NCI-H2227 (cell line): ENCODE results near the gene TEPSIN.

Experiments used
- DNase-seq: peaks from one replicate; lab custom pipeline; 2025; ENCODE audit not compliant: unreplicated experiment; lab: John Stamatoyannopoulos, UW

TEPSIN gene

DNA sequence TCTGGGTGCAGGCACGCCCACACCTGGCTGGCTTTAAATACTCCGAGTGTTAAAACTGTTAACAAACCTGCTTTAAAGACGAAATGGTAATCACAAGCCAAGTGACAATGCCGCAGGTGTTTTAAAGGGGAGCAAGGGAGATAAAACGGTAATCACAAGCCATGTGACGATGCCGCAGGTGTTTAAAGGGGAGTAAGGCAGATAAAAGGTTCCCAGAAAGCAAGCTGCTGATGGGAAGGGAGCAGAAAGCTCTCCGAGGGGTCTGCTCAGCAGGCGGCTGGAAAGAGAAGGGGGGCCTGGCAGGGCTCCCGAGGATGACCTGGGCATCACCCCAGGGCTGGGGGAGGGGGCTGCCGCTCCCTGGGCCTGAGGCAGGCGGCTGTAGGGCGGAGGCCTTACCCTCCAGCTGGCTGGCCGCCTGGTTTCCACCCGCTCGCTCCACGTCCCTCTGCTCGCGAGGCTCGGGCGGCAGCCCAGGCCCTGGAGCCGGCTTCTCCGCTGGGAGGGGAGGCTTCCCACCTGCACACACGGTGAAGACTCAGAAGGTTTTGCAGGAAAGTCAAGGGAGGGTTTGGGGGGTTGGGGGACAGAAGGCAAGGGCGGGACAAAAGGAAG lies 12.3 kb upstream of the TEPSIN start:
- DNase-seq = peak; percentile 44

DNA sequence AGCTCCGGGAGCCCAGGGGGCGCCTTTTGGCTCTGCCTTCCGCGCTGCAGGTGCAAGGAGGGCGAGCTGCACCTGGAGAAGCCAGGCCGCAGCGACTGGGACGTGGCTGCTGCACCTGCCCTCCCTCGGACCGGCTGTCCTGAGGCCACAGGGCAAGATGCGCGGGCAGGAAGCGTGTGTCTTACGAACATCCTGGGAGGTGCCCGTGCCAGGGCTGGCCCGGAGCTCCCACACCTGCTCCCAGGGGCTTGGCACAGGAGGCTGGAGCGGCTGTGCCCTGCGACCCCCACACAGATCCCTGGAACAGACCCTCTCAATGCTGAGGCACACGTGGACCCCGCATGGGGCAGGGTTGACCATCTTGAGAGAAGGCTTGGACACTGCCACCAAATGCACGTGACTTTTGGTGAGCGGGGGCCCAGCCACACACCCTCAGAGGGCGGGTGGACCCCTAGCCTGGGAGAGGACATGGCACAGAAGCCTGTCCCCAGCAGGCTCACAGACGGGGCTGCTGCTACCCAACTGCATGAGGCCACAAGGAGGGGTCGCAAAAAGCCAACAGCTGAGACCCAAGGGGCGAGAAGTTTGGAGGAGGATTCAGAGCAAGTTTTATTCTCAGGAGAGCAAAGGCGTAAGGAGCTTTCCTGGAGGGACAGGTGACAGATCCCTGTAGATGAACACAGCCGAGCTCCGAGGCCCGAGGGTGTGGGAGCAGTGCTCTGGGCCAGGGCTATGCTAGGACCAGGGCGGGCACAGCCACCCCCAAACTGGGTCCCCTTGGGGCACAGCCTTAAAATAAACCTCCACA lies 11.6 kb upstream of the TEPSIN start:
- no peak for DNase-seq

DNA sequence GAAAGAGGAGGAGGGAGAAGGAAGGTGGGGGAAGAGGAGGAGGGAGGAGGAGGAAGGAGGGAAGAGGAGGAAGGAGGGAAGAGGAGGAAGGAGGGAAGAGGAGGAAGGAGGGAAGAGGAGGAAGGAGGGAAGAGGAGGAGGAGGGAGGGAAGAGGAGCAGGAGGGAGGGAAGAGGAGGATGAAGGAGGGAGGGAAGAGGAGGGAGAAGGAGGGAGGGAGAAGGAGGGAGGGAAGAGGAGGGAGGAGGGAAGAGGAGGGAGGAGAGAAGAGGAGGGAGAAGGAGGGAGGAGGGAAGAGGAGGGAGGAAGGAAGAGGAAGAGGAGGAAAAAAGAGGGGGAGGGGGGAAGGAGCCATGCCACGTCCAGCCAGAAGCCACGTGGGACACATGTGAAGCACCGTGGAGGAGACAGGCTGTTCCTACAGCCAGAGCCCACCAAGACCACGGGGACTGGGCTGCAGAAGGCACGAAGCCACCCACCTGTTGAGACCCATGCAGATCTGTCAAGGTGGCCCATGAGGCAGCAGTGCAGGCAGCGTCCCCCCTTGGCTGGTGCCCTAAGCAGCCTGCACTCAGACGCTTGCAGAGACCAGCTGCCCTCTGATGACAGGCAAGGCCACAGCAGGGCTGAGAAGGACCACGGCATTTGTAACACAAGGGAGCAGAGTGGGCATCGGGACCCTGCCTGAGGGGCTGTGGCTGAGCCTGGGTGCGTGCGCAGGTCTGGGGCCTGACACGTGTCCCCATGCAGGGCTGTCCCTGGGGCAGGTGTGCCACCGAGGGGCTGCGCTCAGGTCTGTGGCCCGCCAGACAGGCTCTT lies 10.6 kb upstream of the TEPSIN start:
- DNase-seq = peak; percentile 23

DNA sequence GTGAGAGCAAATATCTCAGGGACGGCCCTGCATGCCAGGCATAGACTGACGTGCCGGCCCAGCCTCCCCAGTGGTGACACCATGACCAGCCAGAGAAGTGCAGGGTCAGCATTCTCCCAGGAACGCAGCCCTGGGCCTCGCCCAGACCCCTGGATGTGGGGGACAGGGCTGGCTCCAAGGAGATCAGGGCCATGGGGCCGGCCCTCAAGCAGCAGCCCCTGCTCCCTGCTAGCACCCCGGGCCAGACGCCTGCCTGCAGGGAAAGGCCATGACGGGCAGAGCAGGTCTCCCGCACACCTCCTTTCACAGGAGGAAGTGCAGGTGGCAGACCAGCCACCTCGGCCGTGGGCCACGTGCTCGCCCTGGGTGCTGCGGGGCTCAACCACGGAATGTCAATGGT lies 9.8 kb upstream of the TEPSIN start:
- no peak for DNase-seq

DNA sequence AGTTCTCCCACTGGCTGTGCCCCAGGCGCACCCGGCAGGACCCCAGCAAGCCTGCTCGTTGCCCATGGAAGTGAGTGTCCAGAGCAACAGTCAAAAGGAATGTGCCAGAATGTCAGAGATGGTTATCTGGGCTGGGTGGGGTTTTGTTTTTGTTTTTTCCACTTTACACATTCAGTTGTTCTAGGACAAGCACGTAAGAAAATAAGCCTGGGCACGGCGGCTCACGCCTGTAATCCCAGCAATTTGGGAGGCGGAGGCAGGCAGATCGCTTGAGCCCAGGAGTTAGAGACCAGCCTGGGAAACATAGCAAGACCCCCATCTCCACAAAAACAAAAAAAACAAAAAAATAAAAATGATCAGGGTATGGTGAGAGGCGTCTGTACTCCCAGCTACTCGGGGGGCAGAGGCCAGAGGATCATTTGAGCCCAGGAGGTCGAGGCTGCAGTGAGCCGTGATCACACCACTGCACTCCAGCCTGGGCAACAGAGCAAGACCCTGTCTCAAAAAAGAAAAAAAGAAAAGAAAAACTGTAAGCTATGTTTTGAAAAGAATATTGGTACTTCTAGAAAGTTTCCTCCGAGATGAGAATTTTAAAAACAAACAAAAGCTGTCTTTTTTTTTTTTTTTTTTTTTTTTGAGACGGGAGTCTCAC lies 8.6 kb upstream of the TEPSIN start:
- DNase-seq = no peak

DNA sequence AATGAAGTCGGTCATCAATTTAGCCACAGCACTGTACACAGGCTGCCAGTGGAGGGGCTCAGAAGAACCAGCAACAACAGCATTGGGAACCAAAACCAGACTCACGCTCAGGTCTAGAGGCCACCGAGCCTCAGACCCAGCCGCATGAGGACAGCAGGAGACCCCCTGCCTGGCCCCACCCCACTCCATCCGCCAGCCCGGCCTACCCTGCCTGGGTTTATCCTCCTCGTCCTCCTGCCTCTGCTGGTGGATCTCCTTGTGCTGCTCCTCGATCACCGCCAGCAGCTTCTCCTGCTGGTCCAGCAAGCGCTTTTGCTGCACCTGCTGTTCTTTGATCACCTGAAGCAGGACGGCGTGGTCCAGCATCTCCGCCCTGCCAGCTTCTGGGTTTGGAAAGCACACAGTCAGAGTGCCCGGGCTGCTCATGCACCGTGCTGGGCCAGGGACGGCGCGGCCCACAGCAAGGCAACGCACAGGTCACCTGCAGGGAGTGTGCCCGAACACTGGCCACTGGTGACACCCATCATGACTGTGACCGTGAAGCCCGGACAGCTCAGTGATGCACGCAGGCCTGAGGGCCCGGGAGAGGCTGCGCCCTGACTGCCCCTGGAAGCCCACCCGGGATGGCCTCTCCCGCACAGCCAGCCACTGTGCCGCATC lies 8.0 kb upstream of the TEPSIN start:
- no peak for DNase-seq

DNA sequence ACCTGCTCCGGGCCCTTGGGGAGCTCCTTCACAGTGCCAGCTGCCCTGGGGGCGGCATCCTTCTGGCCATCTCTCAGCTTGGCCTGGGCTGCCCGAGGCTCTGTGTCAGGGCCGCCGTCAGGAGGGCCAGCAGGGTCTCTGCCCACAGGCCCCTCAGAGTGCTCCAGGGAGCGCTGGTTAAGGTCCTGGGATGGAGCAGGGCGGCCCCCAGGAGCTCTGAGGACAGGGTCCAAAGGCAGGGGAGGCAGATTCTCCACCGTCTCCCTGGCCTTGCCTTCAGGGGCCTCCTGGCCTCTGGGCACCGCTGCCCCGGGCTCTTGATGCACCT lies 7.5 kb upstream of the TEPSIN start:
- DNase-seq = no peak

DNA sequence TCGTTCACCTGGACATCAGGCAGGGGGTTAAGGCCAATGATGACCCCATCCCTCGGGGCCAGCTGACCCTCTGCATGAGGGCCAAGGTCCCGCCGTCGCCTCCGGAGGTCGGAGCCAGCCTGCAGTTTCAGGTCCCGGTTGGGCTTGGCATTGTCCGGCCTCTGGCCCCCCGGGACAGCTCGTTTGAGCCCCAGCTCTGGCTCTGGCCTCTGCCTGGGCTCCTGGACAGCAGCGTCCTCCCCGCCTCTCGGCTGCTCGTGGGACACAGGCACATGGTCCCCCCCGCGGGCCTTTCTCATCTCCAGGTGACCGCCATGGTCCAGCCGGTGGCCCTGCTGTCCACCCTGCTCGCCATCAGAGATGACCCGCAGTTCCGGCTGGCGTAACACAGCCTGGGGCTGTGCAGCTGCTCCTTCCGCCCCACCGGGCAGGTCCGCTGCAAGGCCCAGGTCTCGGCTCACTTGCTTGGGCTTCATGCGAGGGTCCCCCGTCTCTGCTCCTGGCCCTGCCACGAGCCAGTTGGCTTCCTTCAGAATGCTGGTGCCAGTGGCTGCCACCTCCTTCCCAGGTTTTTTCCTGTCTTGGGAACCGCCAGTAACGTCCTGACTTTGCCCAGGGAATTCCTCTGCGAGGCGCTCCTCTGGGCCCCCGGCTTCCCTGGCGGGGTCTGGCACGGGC lies 6.9 kb upstream of the TEPSIN start:
- DNase-seq = no peak

DNA sequence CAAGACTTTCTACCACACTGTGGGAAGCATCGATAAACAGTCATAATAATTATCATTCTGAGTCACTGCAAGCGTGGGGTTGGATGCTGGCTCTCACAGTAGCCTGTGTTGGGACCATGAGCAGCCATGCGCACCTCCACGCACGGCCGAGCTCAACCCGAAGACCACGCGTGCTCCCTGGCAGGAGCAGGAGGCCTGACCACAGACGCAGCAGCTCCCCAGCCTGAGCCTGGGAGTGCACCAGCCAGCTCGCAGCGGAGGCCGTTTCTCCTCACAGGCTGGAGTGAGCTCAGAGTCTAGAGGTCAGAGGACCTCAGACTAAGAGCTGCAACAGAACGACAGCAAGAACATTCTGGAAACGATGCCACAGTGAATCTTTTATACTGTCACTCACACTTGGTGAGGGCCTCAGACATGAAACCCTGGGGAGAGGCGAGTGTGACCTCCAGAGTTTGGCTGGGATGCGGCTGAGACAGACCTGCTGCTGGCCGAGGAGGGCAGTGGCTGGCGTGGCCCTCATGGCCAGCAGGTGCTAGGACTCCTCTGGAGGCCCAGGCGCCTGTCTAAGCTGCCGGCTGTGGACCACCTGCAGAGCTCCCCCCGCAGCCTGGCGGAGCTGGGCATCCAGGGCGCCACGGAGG lies 6.3 kb upstream of the TEPSIN start:
- DNase-seq = no peak

DNA sequence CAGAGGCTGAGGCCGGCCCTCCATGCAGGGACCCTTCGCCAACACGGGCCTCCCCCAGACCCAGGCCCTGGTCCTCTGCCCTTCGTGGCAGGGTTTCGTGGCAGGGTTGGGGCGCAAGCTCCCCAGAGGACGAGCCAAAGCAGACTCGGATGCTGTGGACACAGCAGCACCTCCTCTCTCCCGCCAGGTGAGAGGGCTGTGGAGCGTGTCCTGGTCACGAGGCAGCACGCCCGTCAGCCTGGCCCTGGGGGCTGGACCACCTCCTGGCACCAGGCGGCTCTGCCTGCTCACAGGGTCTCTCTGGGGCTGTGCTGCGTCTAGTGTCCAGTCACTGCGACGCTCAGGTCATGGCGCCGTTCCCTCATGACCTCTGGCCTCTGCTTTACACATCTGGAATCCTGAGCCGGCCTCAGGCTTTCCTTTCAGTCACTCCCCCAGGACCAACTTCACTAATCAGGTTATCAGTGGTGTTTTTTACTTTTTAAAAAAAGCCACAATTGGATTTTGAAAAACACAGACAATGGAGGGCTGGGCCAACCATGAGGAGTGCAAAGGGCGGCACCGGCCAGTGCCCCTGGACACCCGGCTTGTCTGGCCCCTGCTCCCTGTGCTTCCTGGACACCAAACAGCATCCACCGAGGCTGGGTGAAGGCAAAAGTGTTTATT lies 5.6 kb upstream of the TEPSIN start:
- no peak for DNase-seq

DNA sequence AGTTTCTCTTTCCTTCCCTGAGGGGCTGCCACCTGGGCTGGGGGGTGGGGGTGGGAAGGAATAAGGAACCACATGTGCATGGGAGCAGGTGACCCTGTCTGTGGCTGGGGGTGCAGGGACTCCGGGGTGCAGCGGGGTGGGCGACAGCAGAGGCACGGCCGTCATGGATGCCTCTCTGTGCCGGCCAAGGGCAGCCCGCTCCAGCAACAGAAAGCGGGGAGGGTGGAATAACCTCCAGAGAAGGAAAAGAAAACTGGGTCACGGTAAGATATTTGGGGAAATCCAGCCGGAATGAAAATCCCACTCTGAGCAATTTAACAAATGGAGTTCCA lies 4.4 kb upstream of the TEPSIN start:
- no peak for DNase-seq

DNA sequence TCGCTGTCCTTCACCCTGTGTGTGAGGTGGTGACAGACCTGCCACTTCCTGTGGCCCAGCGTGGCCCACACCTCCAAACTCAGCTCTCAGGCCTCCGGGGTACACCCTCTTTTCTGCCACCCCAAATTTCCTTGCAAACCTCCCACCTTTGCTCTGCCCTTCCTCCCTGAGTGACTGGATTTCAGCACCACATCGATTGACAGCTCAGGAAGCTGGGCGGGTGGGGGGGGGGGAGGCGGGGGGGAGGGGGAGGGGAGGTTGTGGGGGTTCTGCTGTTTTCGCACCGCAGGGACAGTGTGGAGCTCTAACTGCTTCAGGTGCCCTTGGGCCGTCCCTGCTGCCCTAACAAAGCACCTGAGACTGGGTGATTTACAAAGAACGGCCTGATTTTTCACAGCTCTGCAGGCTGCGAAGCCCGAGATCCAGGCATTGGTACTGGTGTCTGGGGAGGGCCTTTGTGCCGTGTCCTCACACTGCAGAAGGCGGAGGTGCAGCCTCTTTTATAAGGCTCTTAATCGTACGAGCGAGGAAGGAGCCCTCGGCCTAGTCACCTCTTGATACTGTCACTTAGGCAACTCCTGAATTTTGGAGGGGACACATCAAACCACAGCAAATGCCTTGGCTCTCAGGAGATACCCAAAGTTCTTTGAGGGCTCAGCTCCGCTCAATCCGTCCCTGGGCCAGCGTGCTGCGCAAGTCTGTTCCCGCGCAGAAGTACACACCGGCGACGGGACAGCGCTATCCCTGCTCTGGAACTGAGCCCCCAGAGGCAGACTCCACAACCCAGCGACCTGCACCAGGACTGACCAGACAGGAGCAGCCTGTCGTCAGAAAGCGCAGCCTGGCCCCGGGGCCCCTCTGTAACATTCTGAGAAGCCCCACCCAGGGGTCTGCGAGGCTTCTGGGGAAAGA lies 3.8 kb upstream of the TEPSIN start:
- DNase-seq = no peak

DNA sequence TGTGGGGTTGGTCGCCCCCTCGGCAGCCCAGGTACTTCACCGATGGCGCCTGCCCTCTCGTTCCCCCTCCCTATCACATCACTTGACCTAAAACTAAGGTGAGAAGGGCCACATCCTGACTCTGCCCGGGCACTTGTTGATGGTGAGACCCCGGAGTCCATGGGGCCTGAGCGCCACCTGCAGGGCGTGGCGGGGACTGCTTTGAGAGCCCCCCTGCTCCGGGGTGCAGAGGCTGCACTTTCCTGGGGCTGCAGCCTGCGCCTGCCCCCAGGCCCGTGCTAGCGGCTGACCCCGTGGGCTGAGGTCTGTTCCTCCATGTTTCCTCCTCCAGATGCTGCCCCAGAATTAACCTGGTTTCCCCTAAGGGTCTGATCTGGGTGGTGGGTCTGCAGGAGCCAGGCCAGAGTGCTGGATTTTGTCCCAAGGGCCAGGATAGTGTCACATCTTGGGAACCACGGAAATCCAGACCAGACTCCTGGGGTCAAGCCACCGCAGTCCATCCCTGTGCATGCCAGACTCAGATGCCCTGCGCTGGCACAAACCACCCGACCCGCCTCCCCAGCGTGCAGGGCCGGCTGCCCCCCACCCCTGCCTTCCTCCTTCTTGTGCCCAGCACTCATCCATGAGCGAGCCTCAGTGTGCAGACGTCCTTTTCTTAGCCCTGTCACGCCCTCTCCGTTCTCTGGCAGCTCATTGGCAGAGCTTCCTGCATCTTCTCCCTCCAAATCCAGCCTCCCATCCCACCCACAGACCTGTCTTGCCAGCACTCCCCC lies 3.0 kb upstream of the TEPSIN start:
- peak; percentile 67 for DNase-seq

DNA sequence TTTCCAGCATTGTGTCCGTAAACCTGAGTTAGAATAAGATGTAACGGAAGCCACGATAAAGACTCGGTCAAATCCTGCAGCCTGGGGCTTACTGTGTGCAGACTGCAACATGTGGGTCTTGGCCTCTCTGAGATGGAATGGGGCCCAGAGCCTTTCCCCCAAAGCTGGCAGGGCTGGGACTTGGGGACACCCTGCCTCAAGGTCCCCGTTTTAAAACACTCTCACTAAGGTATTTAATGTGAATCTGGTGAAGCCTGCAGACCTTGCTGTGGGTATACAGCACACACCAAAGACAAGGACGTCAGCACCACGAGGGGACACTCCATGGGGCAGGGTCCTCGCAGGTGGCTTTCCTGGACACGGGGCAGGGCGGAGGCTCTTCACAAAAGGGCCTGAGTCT lies 2.3 kb upstream of the TEPSIN start:
- no peak for DNase-seq

DNA sequence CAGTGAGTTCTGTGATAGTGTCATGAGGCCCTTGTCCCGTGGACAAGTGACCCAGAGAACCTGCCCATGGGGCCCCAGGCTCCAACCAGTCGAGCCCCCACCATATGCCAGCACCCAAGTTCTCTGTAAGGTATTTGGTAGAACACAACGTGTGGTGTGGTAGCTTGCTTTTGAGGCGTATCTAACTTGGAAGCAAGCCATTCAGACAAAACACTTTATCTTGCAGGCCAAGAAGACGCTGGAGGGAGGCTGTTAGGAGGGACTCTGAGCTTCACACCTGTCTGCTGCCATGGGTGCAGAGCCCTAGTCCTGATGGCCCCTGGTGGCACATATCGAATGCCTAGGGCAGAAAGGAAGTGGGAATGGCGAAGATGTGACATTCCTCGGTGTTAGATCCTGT lies 1.9 kb upstream of the TEPSIN start:
- no peak for DNase-seq

DNA sequence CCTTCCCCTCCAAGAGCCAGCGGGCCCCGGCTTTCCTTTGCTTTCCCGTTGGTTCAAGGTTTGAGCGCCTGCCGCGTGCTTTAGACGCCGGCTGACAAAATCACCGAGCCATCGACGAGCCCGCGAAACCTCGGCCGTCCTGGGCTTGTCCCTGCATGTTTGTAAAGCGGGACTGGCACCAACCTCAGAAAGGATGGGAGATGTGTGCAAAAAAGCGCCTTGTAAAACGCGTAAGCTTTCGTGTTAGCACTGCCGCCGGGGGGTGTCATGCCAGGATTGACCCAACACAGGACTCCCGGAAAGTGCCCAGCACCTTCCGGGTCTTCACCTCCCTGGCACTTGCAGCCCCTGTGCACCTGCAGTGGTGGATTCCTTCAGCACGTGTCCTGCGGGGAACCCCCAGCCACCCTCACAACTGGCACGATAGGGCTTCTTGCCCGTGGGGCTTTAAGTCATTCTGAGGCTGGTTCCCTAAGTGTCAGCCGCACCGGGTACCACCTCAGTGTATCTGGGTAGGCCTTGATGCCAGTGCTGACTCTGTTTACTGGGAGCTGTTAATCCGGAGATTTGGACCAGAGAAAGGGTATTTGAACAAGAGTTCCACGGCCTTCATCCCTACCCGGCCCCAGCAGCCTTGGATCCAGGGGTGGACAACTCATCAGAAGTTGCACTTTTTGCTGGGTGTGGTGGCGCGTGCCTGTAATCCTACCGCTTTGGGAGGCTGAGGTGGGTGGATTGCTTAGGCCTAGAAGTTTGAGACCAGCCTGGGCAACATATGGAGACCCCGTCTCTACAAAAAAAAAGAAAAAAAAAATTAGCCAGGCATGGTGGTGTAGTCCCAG lies 1.1 kb upstream of the TEPSIN start:
- DNase-seq = no peak

DNA sequence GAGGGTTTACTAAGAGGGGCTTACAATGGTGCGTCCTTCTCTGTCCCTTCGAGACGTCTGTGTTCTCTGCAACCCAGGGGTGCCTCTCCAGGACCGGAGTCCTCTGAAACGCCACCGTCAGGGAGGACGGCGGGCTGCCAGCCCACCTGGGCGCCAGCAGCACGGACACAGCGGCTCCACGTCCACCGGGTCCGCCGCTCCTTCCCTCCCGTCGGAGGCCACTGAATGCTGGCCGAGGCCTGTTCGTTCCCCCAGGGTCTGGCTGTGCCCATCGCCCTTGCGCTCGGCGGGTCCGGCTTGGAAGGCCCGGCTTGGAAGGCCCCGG lies 403 bp downstream of the TEPSIN start:
- DNase-seq = no peak
